Ishikawa (cell line): Measurements from ENCODE around the gene ERBB4.

Experiments
- FOXM1 ChIP-seq: IDR thresholded peaks from 2 replicates; pipeline ENCODE4 v1.6.1; 2012; ENCODE audit warnings: low read depth, borderline replicate concordance
- RAD21 ChIP-seq: IDR thresholded peaks from 2 replicates; pipeline ENCODE4 v1.6.1; 2012; ENCODE audit warnings: low read depth
- REST ChIP-seq: IDR thresholded peaks from 2 replicates; pipeline ENCODE4 v1.6.1; 2012; ENCODE audit warnings: low read depth, mild to moderate bottlenecking
- TAF1 ChIP-seq: IDR thresholded peaks from 2 replicates; pipeline ENCODE4 v1.6.1; 2012; ENCODE audit warnings: low read depth, mild to moderate bottlenecking
- TF ChIP-seq, protein P1 (sequence below): IDR thresholded peaks from 2 replicates; pipeline ENCODE4 v1.6.1; 2012

DNA sequence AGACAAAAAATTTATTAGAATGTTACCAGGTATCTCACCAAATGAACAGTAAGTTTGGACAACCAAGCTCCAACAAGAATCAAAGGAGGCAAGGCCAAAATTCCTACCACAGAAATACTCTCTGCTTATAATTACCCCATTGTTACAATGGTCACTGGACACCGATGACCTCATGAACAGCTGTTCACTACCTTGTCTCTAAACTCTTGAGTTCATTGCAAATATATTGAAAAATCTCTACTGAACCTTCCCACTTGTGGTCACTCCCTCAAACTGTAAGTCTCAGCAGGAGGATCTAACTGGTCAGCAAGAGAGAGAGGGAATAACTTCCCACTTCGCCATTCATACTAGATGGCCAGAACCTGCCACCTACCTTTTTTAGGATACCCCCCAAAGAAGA is 50.0 kb downstream of the ERBB4 start:
- TF ChIP-seq, protein P1, sequence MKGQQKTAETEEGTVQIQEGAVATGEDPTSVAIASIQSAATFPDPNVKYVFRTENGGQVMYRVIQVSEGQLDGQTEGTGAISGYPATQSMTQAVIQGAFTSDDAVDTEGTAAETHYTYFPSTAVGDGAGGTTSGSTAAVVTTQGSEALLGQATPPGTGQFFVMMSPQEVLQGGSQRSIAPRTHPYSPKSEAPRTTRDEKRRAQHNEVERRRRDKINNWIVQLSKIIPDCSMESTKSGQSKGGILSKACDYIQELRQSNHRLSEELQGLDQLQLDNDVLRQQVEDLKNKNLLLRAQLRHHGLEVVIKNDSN: no peak
- no peak for TF ChIP-seq RAD21
- TF ChIP-seq TAF1: no peak
- TF ChIP-seq REST: no peak
- TF ChIP-seq FOXM1: no peak
